Measurements from ENCODE around the gene POLN. TPM values are rescaled to one million over a fixed set of nuclear protein-coding genes. Genes with fewer than 3 reads are reported as not detected.
"Not testable (repeated sequence)": the region's sequence is repeated elsewhere in the genome, so short reads cannot be mapped to it uniquely, and the experiment has no call there.

The POLN gene
- polyA plus RNA-seq, 1 donor: 3.1 TPM

- DNase-seq: not testable (repeated sequence)
Observed at GRCh38 chr4:2275044-2275397, 33.1 kb upstream of the POLN start.

GRCh38 chr4:2274320-2275043 lies 32.6 kb upstream of the POLN start:
- no peak for DNase-seq

- no peak for DNase-seq
Observed at GRCh38 chr4:2273657-2274319, 31.9 kb upstream of the POLN start.

- DNase-seq: no peak
Observed at GRCh38 chr4:2273221-2273620, 31.3 kb upstream of the POLN start.

GRCh38 chr4:2272828-2273120 lies 30.9 kb upstream of the POLN start:
- no peak for DNase-seq

- no peak for DNase-seq
Observed at GRCh38 chr4:2272026-2272827, 30.3 kb upstream of the POLN start.

GRCh38 chr4:2271279-2272025 lies 29.5 kb upstream of the POLN start:
- DNase-seq: no peak

- DNase-seq: no peak
Observed at GRCh38 chr4:2270341-2271165, 28.6 kb upstream of the POLN start.

- no peak for DNase-seq
Observed at GRCh38 chr4:2269618-2270163, 27.8 kb upstream of the POLN start.

- DNase-seq: no peak
Observed at GRCh38 chr4:2269206-2269531, 27.2 kb upstream of the POLN start.

- DNase-seq: no peak
Observed at GRCh38 chr4:2268357-2269205, 26.7 kb upstream of the POLN start.

GRCh38 chr4:2267841-2268240 lies 25.9 kb upstream of the POLN start:
- DNase-seq: no peak

GRCh38 chr4:2267320-2267811 lies 25.4 kb upstream of the POLN start:
- DNase-seq: no peak

- DNase-seq: no peak
Observed at GRCh38 chr4:2266821-2267220, 24.9 kb upstream of the POLN start.

GRCh38 chr4:2266181-2266580 lies 24.3 kb upstream of the POLN start:
- DNase-seq: peak; percentile 75

- DNase-seq: no peak
Observed at GRCh38 chr4:2265113-2266110, 23.5 kb upstream of the POLN start.

GRCh38 chr4:2264481-2265041 lies 22.6 kb upstream of the POLN start:
- DNase-seq: no peak

GRCh38 chr4:2263926-2264321 lies 22.0 kb upstream of the POLN start:
- DNase-seq: no peak

- no peak for DNase-seq
Observed at GRCh38 chr4:2262944-2263250, 21.0 kb upstream of the POLN start.
